B cell (primary cell): ENCODE data around the gene GFOD2. TPM values are rescaled to one million over a fixed set of nuclear protein-coding genes. Genes with fewer than 3 reads are reported as not detected.

Source experiments
- ATAC-seq: fragments of 200-7000 bp; cut with Tn5 transposase; one replicate; pipeline ENCODE4 v1.10.0; 2021; ENCODE audit warnings: low read depth, mild to moderate bottlenecking, moderate number of reproducible peaks, moderate library complexity
- CTCF ChIA-PET: fragments of 350-600 bp; sonication (Branson Sonifier 250); formaldehyde crosslinking; loops from one replicate; lab custom pipeline; 2021; ENCODE audit warnings: antibody characterized with exemption, inconsistent platforms; lab: Charles Lee
- POLR2A ChIA-PET: fragments of 350-600 bp; sonication (Branson Sonifier 250); formaldehyde crosslinking; loops from one replicate; lab custom pipeline; 2021; ENCODE audit warnings: antibody characterized with exemption; lab: Charles Lee
- DNase-seq: peaks from one replicate; pipeline ENCODE4 v3.0.0; 2013
- H2AFZ ChIP-seq: 2 replicates; pipeline ENCODE4 v1.6.1; 2012; ENCODE audit warnings: mild to moderate bottlenecking, low read depth, low read length; ENCODE audit not compliant: insufficient read depth, poor library complexity, severe bottlenecking
- H3K27ac ChIP-seq, 2 donors: 1 replicate in 1 of 2; 2 replicates in 1 of 2; pipeline ENCODE4 v1.5.1; 2012 to 2013; ENCODE audit warnings: low read length in 2 of 2, mild to moderate bottlenecking in 2 of 2, moderate library complexity in 1 of 2
- H3K27me3 ChIP-seq, 4 experiments: fragments of 200-600 bp in 1 of 4; sonication (generic) in 1 of 4; replicated peaks in 1 of 4; 1 replicate in 2 of 4; 2 replicates in 2 of 4; pipeline versions ENCODE4 v1.6.1 to v1.7.0; 2013 to 2016; ENCODE audit warnings: low read length in 3 of 4, mild to moderate bottlenecking in 2 of 4, mixed read lengths in 1 of 4, moderate library complexity in 1 of 4; ENCODE audit not compliant: insufficient read depth in 4 of 4, control insufficient read depth in 3 of 4; ENCODE audit errors: control extremely low read depth in 1 of 4
- H3K36me3 ChIP-seq, 2 experiments: replicated peaks in 1 of 2; 1 replicate in 1 of 2; 2 replicates in 1 of 2; pipeline versions ENCODE4 v1.6.1 to v1.7.1; 2013; ENCODE audit warnings: low read length in 1 of 2; ENCODE audit not compliant: insufficient read depth in 2 of 2, control insufficient read depth in 1 of 2; ENCODE audit errors: control extremely low read depth in 1 of 2, extremely low read depth in 1 of 2
- H3K4me1 ChIP-seq, 2 donors: fragments of 200-600 bp in 1 of 2; sonication (generic) in 1 of 2; 1 replicate in 1 of 2; 2 replicates in 1 of 2; pipeline versions ENCODE4 v1.5.1 to v1.6.1; 2013 to 2017; ENCODE audit warnings: low read length in 2 of 2; ENCODE audit not compliant: control insufficient read depth in 2 of 2, insufficient read depth in 2 of 2
- H3K4me2 ChIP-seq: replicated peaks from 2 replicates; pipeline ENCODE3; 2012; ENCODE audit warnings: mild to moderate bottlenecking, low read depth, low read length; ENCODE audit not compliant: poor library complexity, severe bottlenecking
- H3K4me3 ChIP-seq, 5 experiments: fragments of 200-600 bp in 1 of 5; sonication (generic) in 1 of 5; 1 replicate in 3 of 5; 2 replicates in 2 of 5; pipeline versions ENCODE4 v1.5.1 to v1.7.0; 2011 to 2016; ENCODE audit warnings: low read length in 4 of 5, mild to moderate bottlenecking in 4 of 5, low read depth in 2 of 5, control low read depth in 1 of 5, moderate library complexity in 1 of 5; ENCODE audit not compliant: insufficient read depth in 1 of 5; ENCODE audit errors: control extremely low read depth in 1 of 5, extremely low read depth in 1 of 5
- H3K79me2 ChIP-seq: fragments of 200-600 bp; sonication (generic); one replicate; pipeline ENCODE4 v1.6.0; 2016; ENCODE audit warnings: low read length; ENCODE audit not compliant: control insufficient read depth, insufficient read depth
- H3K9ac ChIP-seq: fragments of 200-600 bp; sonication (generic); 2 replicates; pipeline ENCODE4 v1.6.1; 2017; ENCODE audit warnings: mild to moderate bottlenecking, low read length, moderate library complexity
- H3K9me3 ChIP-seq, 3 donors: one replicate each; pipeline versions ENCODE4 v1.6.1 to v1.7.1; 2013; ENCODE audit warnings: low read length in 2 of 3; ENCODE audit not compliant: control insufficient read depth in 2 of 3, insufficient read depth in 1 of 3; ENCODE audit errors: control extremely low read depth in 1 of 3
- H4K20me1 ChIP-seq: 2 replicates; pipeline ENCODE4 v1.6.0; 2012; ENCODE audit warnings: mild to moderate bottlenecking, low read length; ENCODE audit not compliant: insufficient read depth, control insufficient read depth, poor library complexity, severe bottlenecking
- H3K27ac Mint-ChIP-seq: one replicate; pipeline ENCODE4 v1.8.0; 2021; ENCODE audit warnings: mixed read lengths
- H3K27me3 Mint-ChIP-seq: one replicate; pipeline ENCODE4 v1.8.0; 2021; ENCODE audit warnings: mixed read lengths
- H3K4me1 Mint-ChIP-seq: one replicate; pipeline ENCODE4 v1.8.0; 2021; ENCODE audit warnings: mixed read lengths
- H3K4me3 Mint-ChIP-seq: one replicate; pipeline ENCODE4 v1.8.0; 2021; ENCODE audit warnings: mixed read lengths
- H3K9me3 Mint-ChIP-seq: one replicate; pipeline ENCODE4 v1.8.0; 2022; ENCODE audit warnings: mixed read lengths; ENCODE audit not compliant: insufficient read depth
- CTCF ChIP-seq: fragments of 200-600 bp; IDR thresholded peaks from one replicate; pipeline ENCODE4 v1.8.0; 2022; ENCODE audit warnings: antibody characterized with exemption, mild to moderate bottlenecking
- EZH2 ChIP-seq: IDR thresholded peaks from 2 replicates; pipeline ENCODE4 v1.6.1; 2012; ENCODE audit warnings: borderline replicate concordance, low read depth, mild to moderate bottlenecking, moderate library complexity, low read length; ENCODE audit not compliant: insufficient read depth, poor library complexity, severe bottlenecking
- WGBS: methylation state at CpG from one replicate; pipeline ENCODE4 v1.1.5; 2013; ENCODE audit warnings: missing lambda C conversion rate; ENCODE audit not compliant: insufficient coverage; 5-methylcytosine and 5-hydroxymethylcytosine counted together
- intact Hi-C: fragments of 100-400 bp; cut with micrococcal nuclease; formaldehyde crosslinking; loops from one replicate; pipeline ENCODE4 v1.10.0; 2022
- polyA plus RNA-seq: library from polyadenylated mRNA; depleted of rRNA; stranded (reverse); fragments of >200 nt; gene quantifications from 2 replicates; pipeline ENCODE4 v1.2.3, GENCODE V29; 2012
- total RNA-seq, 2 donors: library from RNA; stranded (reverse); fragments of 120-200 nt in 1 of 2; gene quantifications; 1 replicate in 1 of 2; 2 replicates in 1 of 2; pipeline versions ENCODE4 v1.2.3 to v1.2.4, GENCODE V29; 2013 to 2022

Gene GFOD2
- total and polyA plus RNA-seq, 2 donors (not counting 1 experiment from before 2014, with no cell fraction given) = 11.9 to 18.2 TPM

DNA sequence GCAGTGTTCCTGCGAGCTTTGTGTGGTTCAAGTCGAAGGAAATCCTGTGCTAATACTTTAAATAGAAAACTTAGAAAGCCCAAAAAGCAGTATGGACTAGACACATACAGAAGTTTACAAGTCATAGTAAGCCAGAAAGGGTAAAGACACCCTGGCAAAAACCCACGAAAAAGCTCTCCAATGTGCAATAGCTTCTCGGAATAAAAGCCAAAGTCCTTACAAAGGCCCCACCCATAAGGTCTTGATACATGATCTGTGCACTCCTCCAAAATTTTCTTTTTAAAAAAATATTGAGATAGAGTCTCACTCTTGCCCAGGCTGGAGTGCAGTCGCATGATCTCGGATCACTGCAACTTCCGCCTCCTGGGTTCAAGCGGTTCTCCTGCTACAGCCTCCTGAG lies 42.2 kb downstream of the GFOD2 start:
- Mint-ChIP-seq H3K27me3 (no peaks in the 10 kb centered on the region), H3K27ac (no peak overlapping the region), H3K4me1 (peaks cover 21% of the 10 kb centered on the region), H3K4me3 (no peak overlapping the region), H3K9me3 (no peaks in the 10 kb centered on the region)
- Histone ChIP-seq H3K4me2 (no peak overlapping the region), H4K20me1 (no peaks in the 10 kb centered on the region), H3K27ac (no peak overlapping the region), H3K9ac (no peak overlapping the region), H2AFZ (no peak overlapping the region), H3K9me3 (no peaks in the 10 kb centered on the region), H3K4me3 (no peak overlapping the region), H3K36me3 (no peaks in the 10 kb centered on the region), H3K27me3 (no peaks in the 10 kb centered on the region), H3K79me2 (no peaks in the 10 kb centered on the region), H3K4me1 (peaks cover 7 to 17% of the 10 kb centered on the region in 2 donors)
- ChIA-PET CTCF (interaction anchor here (0.9 to 1.7 kb wide), 6 partner anchors 130 to 364 kb away, joined by 3 to 5 read pairs (median 3); partner anchors contain the start of genes NRN1L and TSNAXIP1), POLR2A (no interaction called here)
- intact Hi-C loops = no loop called here
- ATAC-seq (no peak), DNase-seq (no peak)
- no peak for TF ChIP-seq CTCF
- TF ChIP-seq EZH2 = no peak
- WGBS = 78% methylated on average over 4 of the region's 8 CpGs

DNA sequence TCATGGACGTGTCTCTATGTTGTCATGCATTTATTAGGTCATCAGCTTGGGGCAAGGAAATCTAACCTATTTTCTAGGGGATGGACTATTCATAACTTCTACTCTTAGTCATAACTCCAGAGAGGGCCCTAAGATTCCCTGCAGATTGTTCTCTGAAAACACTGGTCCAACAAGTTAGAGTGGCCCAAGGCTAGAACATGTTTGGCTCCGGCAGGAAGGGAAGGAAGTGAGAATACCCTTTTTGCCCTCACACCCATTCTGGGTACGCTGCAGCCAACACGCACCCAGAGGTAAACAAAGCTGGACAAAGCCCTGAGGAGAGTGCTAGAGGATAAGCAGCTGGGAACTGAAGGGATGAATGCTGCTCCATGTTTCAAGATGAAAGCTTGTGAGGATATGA lies 42.6 kb downstream of the GFOD2 start:
- intact Hi-C loops = no loop called here
- ChIA-PET POLR2A (no interaction called here), CTCF (interaction anchor here (0.9 to 1.7 kb wide), 6 partner anchors 131 to 364 kb away, joined by 3 to 5 read pairs (median 3); partner anchors contain the start of genes NRN1L and TSNAXIP1)
- no peak for ATAC-seq
- Mint-ChIP-seq H3K4me1 (peaks cover 21% of the 10 kb centered on the region), H3K27ac (no peak overlapping the region), H3K27me3 (no peaks in the 10 kb centered on the region), H3K9me3 (no peaks in the 10 kb centered on the region), H3K4me3 (no peak overlapping the region)
- no peak for TF ChIP-seq CTCF
- no peak for TF ChIP-seq EZH2
- H4K20me1 ChIP-seq = no peaks in the 10 kb centered on the region
- H3K4me1 ChIP-seq = peaks cover 7 to 17% of the 10 kb centered on the region in 2 donors
- no peaks in the 10 kb centered on the region for H3K36me3 ChIP-seq
- no peak overlapping the region for H3K27ac ChIP-seq
- no peak overlapping the region for H3K4me3 ChIP-seq
- no peaks in the 10 kb centered on the region for H3K9me3 ChIP-seq
- no peak overlapping the region for H3K9ac ChIP-seq
- H3K27me3 ChIP-seq = no peaks in the 10 kb centered on the region
- no peaks in the 10 kb centered on the region for H3K79me2 ChIP-seq
- 90% methylated on average over 2 of the region's 4 CpGs for WGBS
- H3K4me2 ChIP-seq = no peak overlapping the region
- DNase-seq = no peak
- no peak overlapping the region for H2AFZ ChIP-seq
